H1 (cell line): ENCODE results near the gene PGP.

Experiments
- CTCF ChIP-seq, 3 experiments: IDR thresholded peaks; 1 replicate in 2 of 3; 2 replicates in 1 of 3; pipeline versions ENCODE4 v1.5.1 to v1.6.1; 2011; ENCODE audit warnings: low read length in 3 of 3, mild to moderate bottlenecking in 3 of 3, inconsistent platforms in 2 of 3, low read depth in 1 of 3, moderate library complexity in 1 of 3; ENCODE audit not compliant: insufficient read depth in 1 of 3; ENCODE audit errors: control extremely low read depth in 1 of 3
- EP300 ChIP-seq, 2 experiments: IDR thresholded peaks; 1 replicate in 1 of 2; 2 replicates in 1 of 2; pipeline ENCODE4 v1.6.1; 2011 to 2012; ENCODE audit warnings: low read depth in 2 of 2, low read length in 2 of 2, mild to moderate bottlenecking in 2 of 2, borderline replicate concordance in 1 of 2, inconsistent platforms in 1 of 2, moderate library complexity in 1 of 2
- JUN ChIP-seq: IDR thresholded peaks from 2 replicates; pipeline ENCODE4 v1.6.1; 2011; ENCODE audit warnings: low read depth, mild to moderate bottlenecking, improper control_type of control experiment, low read length
- POLR2A ChIP-seq, 2 experiments: IDR thresholded peaks; 1 replicate in 1 of 2; 2 replicates in 1 of 2; pipeline ENCODE4 v1.6.1; 2011; ENCODE audit warnings: low read depth in 2 of 2, low read length in 2 of 2, mild to moderate bottlenecking in 2 of 2; ENCODE audit errors: control extremely low read depth in 1 of 2
- POLR2AphosphoS5 ChIP-seq: IDR thresholded peaks from 2 replicates; pipeline ENCODE4 v1.6.1; 2011; ENCODE audit warnings: low read depth, low read length
- USF2 ChIP-seq: IDR thresholded peaks from 2 replicates; pipeline ENCODE4 v1.6.1; 2011; ENCODE audit warnings: low read length, improper control_type of control experiment
- ZNF274 ChIP-seq: IDR thresholded peaks from 2 replicates; pipeline ENCODE4 v1.7.0; 2012; ENCODE audit warnings: low read length, borderline replicate concordance; ENCODE audit errors: extremely low read depth

GRCh38 chr16:2194166-2194834, 20.3 kb downstream of the PGP start:
- TF ChIP-seq POLR2AphosphoS5 (no peak), CTCF (IDR thresholded peaks at IDR 0.05; ENCODE audit: control extremely low read depth in 1 of 3, insufficient read depth in 1 of 3, low read depth in 1 of 3, low read length in 3 of 3) (no peak), EP300 (IDR thresholded peaks at IDR 0.05; ENCODE audit: borderline replicate concordance in 1 of 2, low read depth in 2 of 2, low read length in 2 of 2) (no peak), ZNF274 (no peak), JUN (no peak), USF2 (no peak), POLR2A (IDR thresholded peaks at IDR 0.05; ENCODE audit: control extremely low read depth in 1 of 2, low read depth in 2 of 2, low read length in 2 of 2) (no peak)
